HepG2 (cell line): ENCODE data around the gene SCYGR5. TPM values are rescaled to one million over a fixed set of nuclear protein-coding genes. Genes with fewer than 3 reads are reported as not detected.

Source experiments
- ATAC-seq: fragments of 200-7000 bp; cut with Tn5 transposase; 3 replicates; pipeline ENCODE4 v1.9.1; 2020; ENCODE audit warnings: mild to moderate bottlenecking, moderate library complexity
- BruUV-seq: library from RNA; stranded (reverse); fragments of 400-500 nt; replicated peaks from 2 replicates; lab custom pipeline; 2021; lab: Mats Ljungman, UMichigan
- CTCF ChIA-PET: fragments of 300-600 bp; formaldehyde crosslinking; extraction: SDS; loops from one replicate; lab custom pipeline; 2021; ENCODE audit warnings: low total read pairs, inconsistent platforms, low intra/inter-chr PET ratio; lab: Yijun Ruan, JAX
- POLR2A ChIA-PET: fragments of 350-600 bp; sonication (Branson Sonifier 250); formaldehyde crosslinking; loops from one replicate; lab custom pipeline; 2020; ENCODE audit warnings: antibody characterized with exemption, inconsistent platforms; lab: Yijun Ruan, JAX
- DNase-seq: peaks from one replicate; pipeline ENCODE4 v3.0.0-alpha.2; 2015; ENCODE audit warnings: low spot score
- FAIRE-seq: peaks from 3 replicates; lab custom pipeline; 2011; peaks lifted over from hg19 to GRCh38; lab: Jason Lieb, UNC
- H2AFZ ChIP-seq: one replicate; pipeline ENCODE4 v1.6.1; 2011; ENCODE audit warnings: low read length, inconsistent platforms
- H3K27ac ChIP-seq: fragments of 300-600 bp; 3 replicates; pipeline ENCODE4 v1.8.0; 2011; ENCODE audit warnings: mixed run types, mild to moderate bottlenecking, mixed read lengths, low read length, inconsistent platforms; ENCODE audit not compliant: insufficient read depth; ENCODE audit errors: extremely low read length
- H3K27me3 ChIP-seq, 2 experiments: fragments of 200-600 bp in 1 of 2; 2 replicates in 1 of 2; 3 replicates in 1 of 2; pipeline versions ENCODE4 v1.6.0 to v1.8.0; 2011; ENCODE audit warnings: low read length in 2 of 2, mild to moderate bottlenecking in 2 of 2, moderate library complexity in 2 of 2, inconsistent platforms in 1 of 2; ENCODE audit not compliant: insufficient read depth in 2 of 2, control insufficient read depth in 1 of 2
- H3K36me3 ChIP-seq, 2 experiments: fragments of 200-600 bp in 1 of 2; replicated peaks in 1 of 2; 2 replicates in 1 of 2; 3 replicates in 1 of 2; pipeline versions ENCODE4 v1.5.1 to v1.8.0; 2011; ENCODE audit warnings: low read length in 2 of 2, inconsistent platforms in 1 of 2; ENCODE audit not compliant: insufficient read depth in 2 of 2, control insufficient read depth in 1 of 2
- H3K4me1 ChIP-seq: 2 replicates; pipeline ENCODE4 v1.5.1; 2012; ENCODE audit warnings: low read length, inconsistent platforms; ENCODE audit not compliant: insufficient read depth
- H3K4me2 ChIP-seq: 2 replicates; pipeline ENCODE4 v1.6.0; 2011; ENCODE audit warnings: low read depth, low read length, inconsistent platforms
- H3K4me3 ChIP-seq, 3 experiments: fragments of 200-600 bp in 1 of 3; sonication (generic), shearing (Covaris generic) in 1 of 3; replicated peaks in 1 of 3; 2 replicates each; pipeline ENCODE4 v1.5.1; 2011 to 2016; ENCODE audit warnings: low read length in 3 of 3, inconsistent platforms in 2 of 3, low read depth in 2 of 3, mild to moderate bottlenecking in 2 of 3, control low read depth in 1 of 3, mixed read lengths in 1 of 3; ENCODE audit not compliant: insufficient read depth in 1 of 3
- H3K79me2 ChIP-seq: one replicate; pipeline ENCODE4 v1.6.1; 2011; ENCODE audit warnings: low read length, inconsistent platforms; ENCODE audit not compliant: insufficient read depth
- H3K9ac ChIP-seq: 2 replicates; pipeline ENCODE4 v1.6.0; 2011; ENCODE audit warnings: mild to moderate bottlenecking, low read depth, low read length, inconsistent platforms; ENCODE audit not compliant: insufficient read depth
- H3K9me3 ChIP-seq: 2 replicates; pipeline ENCODE4 v1.5.1; 2012; ENCODE audit warnings: mild to moderate bottlenecking, low read length
- H4K20me1 ChIP-seq: 2 replicates; pipeline ENCODE4 v1.6.0; 2011; ENCODE audit warnings: inconsistent platforms, mild to moderate bottlenecking, low read length, moderate library complexity; ENCODE audit not compliant: insufficient read depth
- RAD21 ChIP-seq: fragments of 450-650 bp; formaldehyde crosslinking; IDR thresholded peaks from 2 replicates; pipeline ENCODE4 v1.5.0; 2020; ENCODE audit warnings: mild to moderate bottlenecking
- SAP130 ChIP-seq: IDR thresholded peaks from 2 replicates; pipeline ENCODE4 v1.6.1; 2016; ENCODE audit warnings: low read depth
- ZNF563 ChIP-seq: sonication (generic); formaldehyde crosslinking; IDR thresholded peaks from 2 replicates; pipeline ENCODE4 v1.8.0; 2022; ENCODE audit warnings: mild to moderate bottlenecking, moderate library complexity, missing genetic modification reagents
- ZSCAN22 ChIP-seq: sonication (generic); formaldehyde crosslinking; IDR thresholded peaks from 2 replicates; pipeline ENCODE4 v1.4.0; 2020; ENCODE audit warnings: mild to moderate bottlenecking, missing genetic modification reagents
- WGBS: methylation state at CpG from one replicate; pipeline ENCODE4 v1.1.6; 2017; ENCODE audit warnings: low lambda C conversion rate; 5-methylcytosine and 5-hydroxymethylcytosine counted together
- in situ Hi-C: cut with HindIII; loops from 2 replicates; pipeline ENCODE4 v1.10.0; 2017; ENCODE audit warnings: low pct_unique_long_range_greater_than_20kb; ENCODE audit not compliant: extremely low pct_ligation_motif_present
- intact Hi-C: fragments of 100-400 bp; cut with micrococcal nuclease; formaldehyde crosslinking; loops from one replicate; pipeline ENCODE4 v1.10.0; 2022; ENCODE audit not compliant: unreplicated experiment
- polyA plus RNA-seq, 8 experiments: library from polyadenylated mRNA; depleted of rRNA in 3 of 8; stranded (reverse) in 7 of 8; unstranded in 1 of 8; fragments of >200 nt; fragmentation: Illumina TruSeq in 4 of 8; extraction: Trizol in 4 of 8; gene quantifications; 2 replicates each; pipeline versions ENCODE4 v1.2.1 to v1.2.3, GENCODE V29; 2011 to 2016; ENCODE audit warnings: low read depth in 4 of 8, missing spikeins in 1 of 8, mixed read lengths in 1 of 8; ENCODE audit not compliant: insufficient read depth in 1 of 8
- total RNA-seq, 5 experiments: library from RNA; depleted of rRNA; stranded (reverse); fragments of >200 nt; fragmentation: Illumina TruSeq; extraction: Trizol; gene quantifications; 2 replicates each; pipeline ENCODE4 v1.2.3, GENCODE V29; 2016; ENCODE audit warnings: low read depth in 1 of 5
- TF ChIP-seq, protein P1 (sequence below): sonication (generic); formaldehyde crosslinking; IDR thresholded peaks from 2 replicates; pipeline ENCODE4 v1.5.0; 2020; ENCODE audit warnings: missing genetic modification reagents
- TF ChIP-seq, protein P2 (sequence below): sonication (generic); formaldehyde crosslinking; conservative IDR thresholded peaks from 2 replicates; pipeline ENCODE4 v1.5.0; 2020; ENCODE audit warnings: missing genetic modification reagents
- TF ChIP-seq, protein P3 (sequence below): sonication (generic); formaldehyde crosslinking; IDR thresholded peaks from 2 replicates; pipeline ENCODE4 v1.4.0; 2020; ENCODE audit warnings: missing genetic modification reagents
- TF ChIP-seq, protein P4 (sequence below): sonication (generic); formaldehyde crosslinking; IDR thresholded peaks from 2 replicates; pipeline ENCODE4 v1.4.0; 2020; ENCODE audit warnings: missing genetic modification reagents, borderline replicate concordance

SCYGR5 gene
- total and polyA plus RNA-seq, 2 of the 13 experiments (the other 11 are each of a cell fraction or from before 2014, with no cell fraction given) = not detected

DNA sequence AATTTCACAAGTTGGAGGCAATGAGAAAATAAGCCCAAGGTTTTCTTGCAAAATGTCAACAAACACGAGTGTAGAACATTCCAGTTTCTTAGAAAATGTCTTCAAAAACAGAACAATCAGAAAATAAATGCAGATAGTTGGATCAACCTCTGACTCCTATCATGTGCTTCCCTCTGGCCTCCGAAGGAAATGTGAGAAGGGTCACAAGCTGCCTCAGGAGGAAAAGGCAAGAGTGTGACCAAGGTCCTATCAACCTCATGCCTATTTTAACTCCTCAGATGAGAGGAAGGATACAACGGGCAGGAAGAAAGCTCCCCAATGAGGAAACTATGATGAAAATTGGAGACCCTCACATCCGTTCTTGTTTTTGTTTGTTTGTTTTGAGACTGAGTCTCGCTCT is 7.9 kb downstream of the SCYGR5 start:
- CTCF ChIA-PET = no interaction called here
- FAIRE-seq = no peak
- POLR2A ChIA-PET = no interaction called here

More for the DNA sequence above, 7.9 kb downstream of the SCYGR5 start:
- no peak for TF ChIP-seq RAD21 (CRISPR knock-in tag)
- TF ChIP-seq ZNF563 (CRISPR knock-in tag) = no peak
- no peak for TF ChIP-seq ZSCAN22 (CRISPR knock-in tag)
- no peak for TF ChIP-seq SAP130 (CRISPR knock-in tag)
- TF ChIP-seq, protein P1, sequence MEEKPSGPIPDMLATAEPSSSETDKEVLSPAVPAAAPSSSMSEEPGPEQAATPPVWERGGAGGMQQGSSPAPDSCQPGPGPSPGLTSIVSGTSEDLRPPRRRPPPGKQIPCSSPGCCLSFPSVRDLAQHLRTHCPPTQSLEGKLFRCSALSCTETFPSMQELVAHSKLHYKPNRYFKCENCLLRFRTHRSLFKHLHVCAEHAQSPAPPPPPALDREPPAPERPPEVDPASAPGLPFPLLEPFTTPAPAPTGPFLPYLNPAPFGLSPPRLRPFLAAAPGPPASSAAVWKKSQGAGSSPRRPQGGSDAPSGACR (CRISPR knock-in tag) = no peak
- TF ChIP-seq, protein P2, sequence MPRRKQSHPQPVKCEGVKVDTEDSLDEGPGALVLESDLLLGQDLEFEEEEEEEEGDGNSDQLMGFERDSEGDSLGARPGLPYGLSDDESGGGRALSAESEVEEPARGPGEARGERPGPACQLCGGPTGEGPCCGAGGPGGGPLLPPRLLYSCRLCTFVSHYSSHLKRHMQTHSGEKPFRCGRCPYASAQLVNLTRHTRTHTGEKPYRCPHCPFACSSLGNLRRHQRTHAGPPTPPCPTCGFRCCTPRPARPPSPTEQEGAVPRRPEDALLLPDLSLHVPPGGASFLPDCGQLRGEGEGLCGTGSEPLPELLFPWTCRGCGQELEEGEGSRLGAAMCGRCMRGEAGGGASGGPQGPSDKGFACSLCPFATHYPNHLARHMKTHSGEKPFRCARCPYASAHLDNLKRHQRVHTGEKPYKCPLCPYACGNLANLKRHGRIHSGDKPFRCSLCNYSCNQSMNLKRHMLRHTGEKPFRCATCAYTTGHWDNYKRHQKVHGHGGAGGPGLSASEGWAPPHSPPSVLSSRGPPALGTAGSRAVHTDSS (CRISPR knock-in tag) = no peak
- TF ChIP-seq, protein P3, sequence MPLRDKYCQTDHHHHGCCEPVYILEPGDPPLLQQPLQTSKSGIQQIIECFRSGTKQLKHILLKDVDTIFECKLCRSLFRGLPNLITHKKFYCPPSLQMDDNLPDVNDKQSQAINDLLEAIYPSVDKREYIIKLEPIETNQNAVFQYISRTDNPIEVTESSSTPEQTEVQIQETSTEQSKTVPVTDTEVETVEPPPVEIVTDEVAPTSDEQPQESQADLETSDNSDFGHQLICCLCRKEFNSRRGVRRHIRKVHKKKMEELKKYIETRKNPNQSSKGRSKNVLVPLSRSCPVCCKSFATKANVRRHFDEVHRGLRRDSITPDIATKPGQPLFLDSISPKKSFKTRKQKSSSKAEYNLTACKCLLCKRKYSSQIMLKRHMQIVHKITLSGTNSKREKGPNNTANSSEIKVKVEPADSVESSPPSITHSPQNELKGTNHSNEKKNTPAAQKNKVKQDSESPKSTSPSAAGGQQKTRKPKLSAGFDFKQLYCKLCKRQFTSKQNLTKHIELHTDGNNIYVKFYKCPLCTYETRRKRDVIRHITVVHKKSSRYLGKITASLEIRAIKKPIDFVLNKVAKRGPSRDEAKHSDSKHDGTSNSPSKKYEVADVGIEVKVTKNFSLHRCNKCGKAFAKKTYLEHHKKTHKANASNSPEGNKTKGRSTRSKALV = no peak
- TF ChIP-seq, protein P4, sequence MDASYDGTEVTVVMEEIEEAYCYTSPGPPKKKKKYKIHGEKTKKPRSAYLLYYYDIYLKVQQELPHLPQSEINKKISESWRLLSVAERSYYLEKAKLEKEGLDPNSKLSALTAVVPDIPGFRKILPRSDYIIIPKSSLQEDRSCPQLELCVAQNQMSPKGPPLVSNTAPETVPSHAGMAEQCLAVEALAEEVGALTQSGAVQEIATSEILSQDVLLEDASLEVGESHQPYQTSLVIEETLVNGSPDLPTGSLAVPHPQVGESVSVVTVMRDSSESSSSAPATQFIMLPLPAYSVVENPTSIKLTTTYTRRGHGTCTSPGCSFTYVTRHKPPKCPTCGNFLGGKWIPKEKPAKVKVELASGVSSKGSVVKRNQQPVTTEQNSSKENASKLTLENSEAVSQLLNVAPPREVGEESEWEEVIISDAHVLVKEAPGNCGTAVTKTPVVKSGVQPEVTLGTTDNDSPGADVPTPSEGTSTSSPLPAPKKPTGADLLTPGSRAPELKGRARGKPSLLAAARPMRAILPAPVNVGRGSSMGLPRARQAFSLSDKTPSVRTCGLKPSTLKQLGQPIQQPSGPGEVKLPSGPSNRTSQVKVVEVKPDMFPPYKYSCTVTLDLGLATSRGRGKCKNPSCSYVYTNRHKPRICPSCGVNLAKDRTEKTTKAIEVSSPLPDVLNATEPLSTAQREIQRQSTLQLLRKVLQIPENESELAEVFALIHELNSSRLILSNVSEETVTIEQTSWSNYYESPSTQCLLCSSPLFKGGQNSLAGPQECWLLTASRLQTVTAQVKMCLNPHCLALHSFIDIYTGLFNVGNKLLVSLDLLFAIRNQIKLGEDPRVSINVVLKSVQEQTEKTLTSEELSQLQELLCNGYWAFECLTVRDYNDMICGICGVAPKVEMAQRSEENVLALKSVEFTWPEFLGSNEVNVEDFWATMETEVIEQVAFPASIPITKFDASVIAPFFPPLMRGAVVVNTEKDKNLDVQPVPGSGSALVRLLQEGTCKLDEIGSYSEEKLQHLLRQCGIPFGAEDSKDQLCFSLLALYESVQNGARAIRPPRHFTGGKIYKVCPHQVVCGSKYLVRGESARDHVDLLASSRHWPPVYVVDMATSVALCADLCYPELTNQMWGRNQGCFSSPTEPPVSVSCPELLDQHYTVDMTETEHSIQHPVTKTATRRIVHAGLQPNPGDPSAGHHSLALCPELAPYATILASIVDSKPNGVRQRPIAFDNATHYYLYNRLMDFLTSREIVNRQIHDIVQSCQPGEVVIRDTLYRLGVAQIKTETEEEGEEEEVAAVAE (CRISPR knock-in tag) = no peak
- TF ChIP-seq, all 625 proteins: peak for 0
- H2AFZ ChIP-seq = no peak overlapping the region
- H3K79me2 ChIP-seq = no peaks in the 10 kb centered on the region
- H3K27ac ChIP-seq = no peak overlapping the region
- H3K4me3 ChIP-seq = no peak overlapping the region
- ATAC-seq = no peak
- no peaks in the 10 kb centered on the region for H4K20me1 ChIP-seq
- no peaks in the 10 kb centered on the region for H3K36me3 ChIP-seq
- in situ Hi-C loops = no loop called here
- H3K9ac ChIP-seq = no peak overlapping the region
- no peaks in the 10 kb centered on the region for H3K27me3 ChIP-seq
- no peaks in the 10 kb centered on the region for H3K9me3 ChIP-seq
- intact Hi-C loops = no loop called here
- no peak for DNase-seq
- H3K4me2 ChIP-seq = no peak overlapping the region
- 45% methylated on average over 5 of the region's 5 CpGs for WGBS
- H3K4me1 ChIP-seq = no peaks in the 10 kb centered on the region
- BruUV-seq = no TSS peak
